Mesothelial cell of epicardium (in vitro differentiated cells): ENCODE data around the gene B3GNT9. TPM values are rescaled to one million over a fixed set of nuclear protein-coding genes. Genes with fewer than 3 reads are reported as not detected.

Experiments
- DNase-seq, 2 experiments: peaks; one replicate each; pipeline ENCODE4 v3.0.0; 2021; ENCODE audit warnings: low spot score in 2 of 2; ENCODE audit not compliant: unreplicated experiment in 2 of 2
- H3K27ac Mint-ChIP-seq: 2 replicates; pipeline ENCODE4 v1.8.0; 2021; ENCODE audit warnings: mixed read lengths
- H3K27me3 Mint-ChIP-seq: 2 replicates; pipeline ENCODE4 v1.8.0; 2021; ENCODE audit warnings: low read depth, mixed read lengths
- H3K36me3 Mint-ChIP-seq: 2 replicates; pipeline ENCODE4 v1.8.0; 2021; ENCODE audit warnings: mixed read lengths
- H3K4me1 Mint-ChIP-seq: 2 replicates; pipeline ENCODE4 v1.8.0; 2021; ENCODE audit warnings: mixed read lengths
- H3K4me3 Mint-ChIP-seq: 2 replicates; pipeline ENCODE4 v1.8.0; 2021; ENCODE audit warnings: mild to moderate bottlenecking, moderate library complexity, mixed read lengths
- H3K9me3 Mint-ChIP-seq: 2 replicates; pipeline ENCODE4 v1.8.0; 2021; ENCODE audit warnings: mixed read lengths
- CTCF ChIP-seq: fragments of 200-600 bp; sonication (generic); IDR thresholded peaks from one replicate; pipeline ENCODE4 v1.5.0; 2021; ENCODE audit warnings: antibody characterized with exemption; ENCODE audit not compliant: unreplicated experiment
- total RNA-seq: library from RNA; stranded (reverse); gene quantifications from 3 replicates; pipeline ENCODE4 v1.2.1, GENCODE V29; 2021

The B3GNT9 gene
- total RNA-seq, 1 donor from 2014 or later, result 20.6 TPM

- Mint-ChIP-seq H3K27me3 (peaks cover 23% of the 10 kb centered on the region), H3K9me3 (no peaks in the 10 kb centered on the region), H3K4me1 (peaks cover 28% of the 10 kb centered on the region), H3K4me3 (no peak overlapping the region), H3K27ac (no peak overlapping the region), H3K36me3 (peaks cover 3% of the 10 kb centered on the region)
- DNase-seq, result no peak
- no peak for TF ChIP-seq CTCF
Observed at GRCh38 chr16:67181346-67181745, 30.5 kb upstream of the B3GNT9 start.

GRCh38 chr16:67180166-67180565 is 29.4 kb upstream of the B3GNT9 start:
- TF ChIP-seq CTCF, result no peak
- no peak for DNase-seq
- peaks cover 23% of the 10 kb centered on the region for H3K27me3 Mint-ChIP-seq
- peaks cover 21% of the 10 kb centered on the region for H3K4me1 Mint-ChIP-seq
- peaks cover 3% of the 10 kb centered on the region for H3K36me3 Mint-ChIP-seq
- H3K27ac Mint-ChIP-seq, result no peak overlapping the region
- no peak overlapping the region for H3K4me3 Mint-ChIP-seq
- no peaks in the 10 kb centered on the region for H3K9me3 Mint-ChIP-seq

- DNase-seq, result no peak
- Mint-ChIP-seq H3K36me3 (peaks cover 3% of the 10 kb centered on the region), H3K4me1 (peaks cover 16% of the 10 kb centered on the region), H3K27me3 (peaks cover 22% of the 10 kb centered on the region), H3K9me3 (no peaks in the 10 kb centered on the region), H3K4me3 (no peak overlapping the region), H3K27ac (no peak overlapping the region)
- TF ChIP-seq CTCF, result no peak
Observed at GRCh38 chr16:67179421-67180080, 28.8 kb upstream of the B3GNT9 start.

- H3K27me3 Mint-ChIP-seq, result peaks cover 33% of the 10 kb centered on the region
- TF ChIP-seq CTCF, result no peak
- no peak for DNase-seq
- no peak overlapping the region for H3K27ac Mint-ChIP-seq
- H3K36me3 Mint-ChIP-seq, result peaks cover 3% of the 10 kb centered on the region
- no peaks in the 10 kb centered on the region for H3K9me3 Mint-ChIP-seq
- H3K4me3 Mint-ChIP-seq, result peak overlapping the region; percentile 58
- H3K4me1 Mint-ChIP-seq, result peaks cover 24% of the 10 kb centered on the region
Observed at GRCh38 chr16:67177743-67178699, 27.2 kb upstream of the B3GNT9 start.

- H3K4me3 Mint-ChIP-seq, result peak overlapping the region; percentile 3
- no peak for DNase-seq
- H3K4me1 Mint-ChIP-seq, result peaks cover 26% of the 10 kb centered on the region
- no peak overlapping the region for H3K27ac Mint-ChIP-seq
- H3K27me3 Mint-ChIP-seq, result peaks cover 40% of the 10 kb centered on the region
- no peaks in the 10 kb centered on the region for H3K9me3 Mint-ChIP-seq
- H3K36me3 Mint-ChIP-seq, result peaks cover 3% of the 10 kb centered on the region
- no peak for TF ChIP-seq CTCF
Observed at GRCh38 chr16:67176662-67177061, 25.9 kb upstream of the B3GNT9 start.
